Activated CD4-positive, alpha-beta T cell treated with anti-CD3 and anti-CD28 coated beads, Interleukin-2, amount 10 ng/mL, durations not matched to agents 7 days and 5 days (primary cell): ENCODE data around the gene DGKA. TPM values are rescaled to one million over a fixed set of nuclear protein-coding genes. Genes with fewer than 3 reads are reported as not detected.
"Not testable (repeated sequence)": the region's sequence is repeated elsewhere in the genome, so short reads cannot be mapped to it uniquely, and the experiment has no call there.

ENCODE experiments used
- CTCF ChIA-PET: fragments of 350-600 bp; sonication (Branson Sonifier 250); formaldehyde crosslinking; loops from one replicate; lab custom pipeline; 2021; ENCODE audit warnings: antibody characterized with exemption; lab: Charles Lee
- POLR2A ChIA-PET: fragments of 350-600 bp; sonication (Branson Sonifier 250); formaldehyde crosslinking; loops from one replicate; lab custom pipeline; 2021; ENCODE audit warnings: antibody characterized with exemption; lab: Charles Lee
- DNase-seq: peaks from one replicate; pipeline ENCODE4 v3.0.0-alpha.2; 2020
- H3K27ac Mint-ChIP-seq: one replicate; pipeline ENCODE4 v1.8.0; 2021; ENCODE audit warnings: mild to moderate bottlenecking, moderate library complexity, mixed read lengths
- H3K27me3 Mint-ChIP-seq: one replicate; pipeline ENCODE4 v1.8.0; 2021; ENCODE audit warnings: mixed read lengths
- H3K36me3 Mint-ChIP-seq: one replicate; pipeline ENCODE4 v1.8.0; 2021; ENCODE audit warnings: low read depth, mixed read lengths
- H3K4me1 Mint-ChIP-seq: one replicate; pipeline ENCODE4 v1.8.0; 2021; ENCODE audit warnings: mixed read lengths
- H3K4me3 Mint-ChIP-seq: one replicate; pipeline ENCODE4 v1.8.0; 2021; ENCODE audit warnings: mild to moderate bottlenecking, moderate library complexity, mixed read lengths
- H3K9me3 Mint-ChIP-seq: one replicate; pipeline ENCODE4 v1.8.0; 2021; ENCODE audit warnings: mixed read lengths
- total RNA-seq, 2 experiments: library from RNA; stranded (reverse); gene quantifications; one replicate each; pipeline ENCODE4 v1.2.3, GENCODE V29; 2021

DGKA gene
- total RNA-seq, 2 experiments from 2014 or later, result 766 to 771 TPM

- H3K4me1 Mint-ChIP-seq, result peaks cover 34% of the 10 kb centered on the region
- ChIA-PET CTCF (interaction anchor here (0.7 to 2.6 kb wide), 22 partner anchors 9 to 244 kb away, joined by 3 to 15 read pairs (median 4); partner anchors contain the start of genes SMARCC2 and SUOX), POLR2A (interaction anchor here (0.6 to 1.7 kb wide), 6 partner anchors 11 to 476 kb away, joined by 3 to 8 read pairs (median 4); partner anchors contain the start of gene TIMELESS)
- peaks cover 22% of the 10 kb centered on the region for H3K36me3 Mint-ChIP-seq
- DNase-seq, result peak; percentile 99
- H3K27ac Mint-ChIP-seq, result no peak within 1 kb of the TSS
- no peak within 1 kb of the TSS for H3K4me3 Mint-ChIP-seq
- H3K27me3 Mint-ChIP-seq, result no peaks in the 10 kb centered on the region
- no peaks in the 10 kb centered on the region for H3K9me3 Mint-ChIP-seq
Observed at GRCh38 chr12:55973599-55974307, 42.8 kb downstream of the DGKA start, which contains the start of gene RAB5B. RAB5B (plus strand) TSS chr12:55974078; CDS start chr12:55986961, 12,883 bp downstream.

GRCh38 chr12:55974308-55974730, 43.4 kb downstream of the DGKA start:
- H3K27me3 Mint-ChIP-seq, result no peaks in the 10 kb centered on the region
- H3K9me3 Mint-ChIP-seq, result no peaks in the 10 kb centered on the region

GRCh38 chr12:55978393-55978792, 47.4 kb downstream of the DGKA start:
- Mint-ChIP-seq H3K27me3 (no peaks in the 10 kb centered on the region), H3K4me3 (no peak overlapping the region), H3K27ac (no peak overlapping the region), H3K36me3 (peaks cover 26% of the 10 kb centered on the region), H3K4me1 (peaks cover 25% of the 10 kb centered on the region), H3K9me3 (no peaks in the 10 kb centered on the region)
- DNase-seq, result no peak
- POLR2A ChIA-PET, result no interaction called here
- CTCF ChIA-PET, result interaction anchor here (1.6 kb wide), 1 partner anchor 10 kb away, joined by 4 read pairs; no protein-coding TSS in a partner anchor

More at GRCh38 chr12:55974308-55974730, 43.4 kb downstream of the DGKA start:
- CTCF ChIA-PET, result interaction anchor here (0.7 to 2.6 kb wide), 21 partner anchors 8 to 245 kb away, joined by 3 to 15 read pairs (median 4); partner anchors contain the start of genes SMARCC2 and SUOX
- H3K4me3 Mint-ChIP-seq, result no peak overlapping the region
- peaks cover 24% of the 10 kb centered on the region for H3K36me3 Mint-ChIP-seq
- peak; percentile 53 for DNase-seq
- H3K4me1 Mint-ChIP-seq, result peaks cover 32% of the 10 kb centered on the region
- POLR2A ChIA-PET, result interaction anchor here (0.6 to 1.7 kb wide), 8 partner anchors 8 to 475 kb away, joined by 3 to 8 read pairs (median 4); partner anchors contain the start of genes DNAJC14 and TIMELESS
- H3K27ac Mint-ChIP-seq, result no peak overlapping the region

GRCh38 chr12:55979069-55979468, 48.1 kb downstream of the DGKA start:
- Mint-ChIP-seq H3K4me1 (peaks cover 25% of the 10 kb centered on the region), H3K4me3 (no peak overlapping the region), H3K27ac (no peak overlapping the region), H3K36me3 (peaks cover 26% of the 10 kb centered on the region), H3K27me3 (no peaks in the 10 kb centered on the region), H3K9me3 (no peaks in the 10 kb centered on the region)
- ChIA-PET POLR2A (no interaction called here), CTCF (interaction anchor here (1.6 kb wide), 1 partner anchor 11 kb away, joined by 4 read pairs; no protein-coding TSS in a partner anchor)
- no peak for DNase-seq

GRCh38 chr12:55981882-55982281, 50.9 kb downstream of the DGKA start:
- CTCF ChIA-PET, result interaction anchor here (1.3 to 9.0 kb wide), 5 partner anchors 8 to 243 kb away, joined by 3 to 53 read pairs (median 4); partner anchors contain the start of genes RAB5B and SUOX
- POLR2A ChIA-PET, H3K27ac Mint-ChIP-seq, H3K9me3 Mint-ChIP-seq, DNase-seq, H3K4me3 Mint-ChIP-seq, H3K27me3 Mint-ChIP-seq: not testable (repeated sequence)
- H3K36me3 Mint-ChIP-seq, result peaks cover 36% of the 10 kb centered on the region
- peaks cover 17% of the 10 kb centered on the region for H3K4me1 Mint-ChIP-seq

GRCh38 chr12:55982319-55982936, 51.5 kb downstream of the DGKA start:
- CTCF ChIA-PET, result interaction anchor here (0.6 to 9.0 kb wide), 6 partner anchors 9 to 244 kb away, joined by 3 to 53 read pairs (median 4); partner anchors contain the start of genes RAB5B and SUOX
- POLR2A ChIA-PET, result interaction anchor here (0.5 kb wide), 1 partner anchor 8 kb away, joined by 3 read pairs; no protein-coding TSS in a partner anchor
- no peak for DNase-seq
- Mint-ChIP-seq H3K4me1 (peaks cover 12% of the 10 kb centered on the region), H3K4me3 (no peak overlapping the region), H3K27ac (no peak overlapping the region), H3K27me3 (no peaks in the 10 kb centered on the region), H3K9me3 (no peaks in the 10 kb centered on the region), H3K36me3 (peaks cover 35% of the 10 kb centered on the region)

- Mint-ChIP-seq H3K27ac (no peak overlapping the region), H3K9me3 (no peaks in the 10 kb centered on the region), H3K4me1 (peaks cover 9% of the 10 kb centered on the region), H3K4me3 (no peak overlapping the region), H3K27me3 (no peaks in the 10 kb centered on the region), H3K36me3 (peaks cover 37% of the 10 kb centered on the region)
- DNase-seq, result no peak
- CTCF ChIA-PET, result interaction anchor here (0.7 to 9.0 kb wide), 4 partner anchors 9 to 245 kb away, joined by 4 to 53 read pairs (median 7); partner anchors contain the start of genes RAB5B, SMARCC2 and SUOX
- POLR2A ChIA-PET, result interaction anchor here (0.6 to 2.4 kb wide), 2 partner anchors 8 to 9 kb away, joined by 3 to 8 read pairs; partner anchors contain the start of gene RAB5B
Observed at GRCh38 chr12:55983232-55983842, 52.4 kb downstream of the DGKA start.

GRCh38 chr12:55984861-55985260, 53.9 kb downstream of the DGKA start:
- Mint-ChIP-seq H3K27ac (no peak overlapping the region), H3K4me1 (peaks cover 6% of the 10 kb centered on the region), H3K4me3 (no peak overlapping the region), H3K9me3 (no peaks in the 10 kb centered on the region), H3K36me3 (peaks cover 40% of the 10 kb centered on the region), H3K27me3 (no peaks in the 10 kb centered on the region)
- CTCF ChIA-PET, result interaction anchor here (1.0 to 9.0 kb wide), 5 partner anchors 9 to 237 kb away, joined by 3 to 53 read pairs (median 7); partner anchors contain the start of genes RAB5B and SUOX
- POLR2A ChIA-PET, result interaction anchor here (2.4 kb wide), 1 partner anchor 11 kb away, joined by 8 read pairs; the partner anchor contains the start of gene RAB5B
- no peak for DNase-seq

GRCh38 chr12:55985341-55985740, 54.4 kb downstream of the DGKA start:
- H3K9me3 Mint-ChIP-seq, result no peaks in the 10 kb centered on the region
- H3K4me1 Mint-ChIP-seq, result peaks cover 6% of the 10 kb centered on the region
- peaks cover 41% of the 10 kb centered on the region for H3K36me3 Mint-ChIP-seq
- ChIA-PET CTCF (interaction anchor here (0.7 to 9.0 kb wide), 7 partner anchors 8 to 238 kb away, joined by 3 to 53 read pairs (median 4); partner anchors contain the start of genes RAB5B and SUOX), POLR2A (interaction anchor here (0.6 to 2.4 kb wide), 2 partner anchors 11 to 375 kb away, joined by 3 to 8 read pairs; partner anchors contain the start of genes RAB5B and STAT2)
- no peak overlapping the region for H3K4me3 Mint-ChIP-seq
- no peak overlapping the region for H3K27ac Mint-ChIP-seq
- no peak for DNase-seq
- H3K27me3 Mint-ChIP-seq, result no peaks in the 10 kb centered on the region

- ChIA-PET POLR2A (interaction anchor here (0.6 kb wide), 1 partner anchor 374 kb away, joined by 3 read pairs; the partner anchor contains the start of gene STAT2), CTCF (interaction anchor here (0.6 to 9.0 kb wide), 8 partner anchors 8 to 238 kb away, joined by 3 to 53 read pairs (median 4); partner anchors contain the start of genes RAB5B and SUOX)
- H3K27ac Mint-ChIP-seq, H3K4me1 Mint-ChIP-seq, DNase-seq, H3K9me3 Mint-ChIP-seq, H3K27me3 Mint-ChIP-seq, H3K4me3 Mint-ChIP-seq: not testable (repeated sequence)
- H3K36me3 Mint-ChIP-seq, result peaks cover 43% of the 10 kb centered on the region
Observed at GRCh38 chr12:55985976-55986375, 55.0 kb downstream of the DGKA start.

GRCh38 chr12:55991110-55991509, 60.1 kb downstream of the DGKA start:
- Mint-ChIP-seq H3K27me3 (no peaks in the 10 kb centered on the region), H3K4me3 (no peak overlapping the region), H3K27ac (no peak overlapping the region), H3K9me3 (no peaks in the 10 kb centered on the region), H3K36me3 (peaks cover 54% of the 10 kb centered on the region), H3K4me1 (peaks cover 16% of the 10 kb centered on the region)
- POLR2A ChIA-PET, result interaction anchor here (0.7 kb wide), 1 partner anchor 32 kb away, joined by 3 read pairs; no protein-coding TSS in a partner anchor
- CTCF ChIA-PET, result interaction anchor here (0.6 to 1.2 kb wide), 3 partner anchors 9 to 142 kb away, joined by 3 to 4 read pairs (median 3); no protein-coding TSS in a partner anchor
- DNase-seq, result no peak
